ENCODE measurements around the gene IL36G.

DNA sequence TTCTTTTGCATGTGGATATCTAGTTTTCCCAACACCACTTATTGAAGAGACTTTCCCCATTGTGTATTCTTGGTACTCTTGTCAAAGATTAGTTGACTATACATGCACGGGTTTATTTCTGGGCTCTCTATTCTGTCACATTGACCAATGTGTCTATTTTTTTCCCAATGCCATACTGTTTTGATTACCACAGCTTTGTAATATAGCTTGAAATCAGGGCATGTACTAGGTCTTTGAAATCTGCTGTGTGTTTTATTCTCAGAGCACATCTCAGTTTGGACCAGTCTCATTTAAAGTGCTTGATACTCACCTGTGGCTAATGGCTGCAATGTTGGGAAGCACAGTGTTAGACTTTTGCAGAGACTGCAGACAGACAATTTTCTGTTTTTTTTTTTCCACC, 32.8 kb upstream of the IL36G start:
- no peak for TF ChIP-seq FOXM1 (IDR thresholded peaks at IDR 0.05; ENCODE audit: borderline replicate concordance)
- no peak for TF ChIP-seq HDGF (IDR thresholded peaks at IDR 0.05; ENCODE audit: borderline replicate concordance)
- no peak for TF ChIP-seq SP1 (IDR thresholded peaks at IDR 0.05)
- TF ChIP-seq TARDBP (IDR thresholded peaks at IDR 0.05): no peak
- TF ChIP-seq FOXA1 (IDR thresholded peaks at IDR 0.05): no peak
- no peak for TF ChIP-seq NFRKB (IDR thresholded peaks at IDR 0.05)
- TF ChIP-seq ZNF384 (IDR thresholded peaks at IDR 0.05): no peak
- TF ChIP-seq LEF1 (IDR thresholded peaks at IDR 0.05; ENCODE audit: borderline replicate concordance): no peak

Data from HEK293T (cell line).